ENCODE data around the gene FHL1. TPM values are rescaled to one million over a fixed set of nuclear protein-coding genes. Genes with fewer than 3 reads are reported as not detected.

The FHL1 gene
- total and polyA plus RNA-seq, 12 donors, result 367 to 3,919 (median 2,586) TPM

DNA sequence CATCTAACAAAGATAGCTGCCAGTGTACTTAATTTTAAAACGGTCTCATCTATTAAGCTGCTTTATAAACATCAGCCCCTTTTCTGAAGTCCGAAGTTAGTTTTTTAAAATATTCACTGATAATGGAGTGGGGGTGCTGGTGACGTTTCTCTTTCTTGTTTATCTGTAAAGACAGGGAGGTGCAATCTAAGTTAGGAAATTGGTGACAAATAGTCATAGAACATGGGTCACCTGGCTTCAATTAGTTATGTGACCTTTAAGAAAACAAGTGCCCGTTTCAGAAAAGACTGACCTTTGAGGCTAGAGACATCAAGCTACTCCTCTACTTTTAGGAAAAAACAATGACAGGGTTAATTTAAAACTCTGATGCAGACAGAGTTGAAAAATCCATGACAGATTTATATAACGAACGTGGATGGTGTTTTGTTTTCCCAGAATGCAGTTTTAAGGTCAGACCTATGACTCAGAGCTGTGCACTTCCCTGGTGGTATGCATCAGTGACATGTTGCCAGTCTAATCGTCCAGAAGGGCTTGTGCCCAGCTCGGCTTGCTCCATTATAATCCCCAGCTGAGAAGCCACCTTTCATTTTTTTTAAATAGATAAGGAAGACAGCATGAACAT lies 38.2 kb downstream of the FHL1 start:
- H3K9me3 ChIP-seq, result no peaks in the 10 kb centered on the region
- H3K36me3 ChIP-seq, result no peaks in the 10 kb centered on the region
- no peak for DNase-seq
- intact Hi-C loops (cut with DNase I), result no loop called here
- 9 to 11% methylated on average over 8 of the region's 8 CpGs for WGBS, 2 donors
- TF ChIP-seq, protein P1, sequence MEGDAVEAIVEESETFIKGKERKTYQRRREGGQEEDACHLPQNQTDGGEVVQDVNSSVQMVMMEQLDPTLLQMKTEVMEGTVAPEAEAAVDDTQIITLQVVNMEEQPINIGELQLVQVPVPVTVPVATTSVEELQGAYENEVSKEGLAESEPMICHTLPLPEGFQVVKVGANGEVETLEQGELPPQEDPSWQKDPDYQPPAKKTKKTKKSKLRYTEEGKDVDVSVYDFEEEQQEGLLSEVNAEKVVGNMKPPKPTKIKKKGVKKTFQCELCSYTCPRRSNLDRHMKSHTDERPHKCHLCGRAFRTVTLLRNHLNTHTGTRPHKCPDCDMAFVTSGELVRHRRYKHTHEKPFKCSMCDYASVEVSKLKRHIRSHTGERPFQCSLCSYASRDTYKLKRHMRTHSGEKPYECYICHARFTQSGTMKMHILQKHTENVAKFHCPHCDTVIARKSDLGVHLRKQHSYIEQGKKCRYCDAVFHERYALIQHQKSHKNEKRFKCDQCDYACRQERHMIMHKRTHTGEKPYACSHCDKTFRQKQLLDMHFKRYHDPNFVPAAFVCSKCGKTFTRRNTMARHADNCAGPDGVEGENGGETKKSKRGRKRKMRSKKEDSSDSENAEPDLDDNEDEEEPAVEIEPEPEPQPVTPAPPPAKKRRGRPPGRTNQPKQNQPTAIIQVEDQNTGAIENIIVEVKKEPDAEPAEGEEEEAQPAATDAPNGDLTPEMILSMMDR (IDR thresholded peaks at IDR 0.05), result no peak
- peak in 7 of 8 donors; percentile 57 to 92 (median 86) for ATAC-seq
- H3K4me1 ChIP-seq, result peaks cover 4 to 93% (median 39%) of the 10 kb centered on the region in 9 donors
- H3K27me3 ChIP-seq, result peaks cover 0 to 34% (median 0%) of the 10 kb centered on the region in 7 donors
- H3K4me3 ChIP-seq, result peak overlapping the region in 3 of 10 donors; percentile 5 to 8 (median 7)
- peak overlapping the region; percentile 57 to 85 (median 78) for H3K27ac ChIP-seq

DNA sequence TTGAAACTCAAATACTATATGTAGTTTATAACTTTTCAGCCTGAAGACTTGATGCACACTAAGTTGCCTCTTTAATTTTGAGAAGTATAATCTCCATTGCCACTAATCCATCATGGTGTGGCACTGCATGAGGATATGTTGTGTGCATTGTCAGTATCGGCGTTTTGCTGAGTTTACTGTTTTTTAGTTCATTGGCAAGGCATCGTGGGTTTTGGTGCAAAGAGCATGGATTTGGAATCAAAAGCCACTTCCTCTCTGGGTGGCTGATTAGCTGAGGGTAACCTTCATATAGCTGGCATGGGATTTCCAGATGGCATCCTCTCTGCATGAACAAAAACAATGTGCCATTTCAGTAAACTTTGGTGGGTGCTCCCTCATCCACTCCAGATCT lies 38.7 kb downstream of the FHL1 start:
- peaks cover 0 to 34% (median 0%) of the 10 kb centered on the region in 7 donors for H3K27me3 ChIP-seq
- TF ChIP-seq, protein P1 (IDR thresholded peaks at IDR 0.05), result no peak
- no peaks in the 10 kb centered on the region for H3K36me3 ChIP-seq
- no peaks in the 10 kb centered on the region for H3K9me3 ChIP-seq
- DNase-seq, result no peak
- H3K4me1 ChIP-seq, result peaks cover 4 to 94% (median 44%) of the 10 kb centered on the region in 9 donors
- 34 to 52% methylated on average over 3 of the region's 3 CpGs for WGBS, 2 donors
- intact Hi-C loops (cut with DNase I), result no loop called here
- H3K27ac ChIP-seq, result peak overlapping the region; percentile 50 to 85 (median 72)
- no peak for ATAC-seq
- H3K4me3 ChIP-seq, result no peak overlapping the region

DNA sequence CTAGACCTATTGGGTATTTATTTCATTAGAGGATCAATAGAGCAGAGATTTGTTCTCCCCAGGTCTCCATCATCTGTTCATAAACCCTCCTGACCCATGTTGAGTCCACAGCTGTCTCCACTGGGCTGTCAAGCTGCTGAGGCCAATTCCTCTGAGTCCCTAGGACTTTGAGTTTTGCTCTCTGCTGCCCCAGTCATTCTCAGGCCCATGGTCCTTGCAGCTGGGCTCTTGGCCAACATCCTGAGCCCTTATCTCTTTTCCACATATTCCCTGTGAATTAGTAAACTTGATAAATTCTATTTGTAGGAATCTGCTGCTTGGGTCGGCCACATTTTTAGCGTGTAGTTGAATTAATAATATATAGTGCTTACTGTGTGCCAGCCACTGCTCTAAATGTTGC lies 41.9 kb downstream of the FHL1 start:
- peaks cover 6 to 94% (median 67%) of the 10 kb centered on the region in 9 donors for H3K4me1 ChIP-seq
- intact Hi-C loops (cut with DNase I), result no loop called here
- peak in 1 of 2 donors; percentile 41 for DNase-seq
- H3K27me3 ChIP-seq, result peaks cover 0 to 19% (median 0%) of the 10 kb centered on the region in 7 donors
- TF ChIP-seq, protein P1 (IDR thresholded peaks at IDR 0.05), result peak in 3 of 9 donors; percentile 9 to 32 (median 19)
- peak overlapping the region; percentile 2 to 92 (median 76) for H3K27ac ChIP-seq
- WGBS, 2 donors, result 9 to 16% methylated on average over 2 of the region's 2 CpGs
- H3K9me3 ChIP-seq, result no peaks in the 10 kb centered on the region
- H3K36me3 ChIP-seq, result no peaks in the 10 kb centered on the region
- ATAC-seq, result peak in 6 of 8 donors; percentile 11 to 74 (median 36)
- H3K4me3 ChIP-seq, result no peak overlapping the region

DNA sequence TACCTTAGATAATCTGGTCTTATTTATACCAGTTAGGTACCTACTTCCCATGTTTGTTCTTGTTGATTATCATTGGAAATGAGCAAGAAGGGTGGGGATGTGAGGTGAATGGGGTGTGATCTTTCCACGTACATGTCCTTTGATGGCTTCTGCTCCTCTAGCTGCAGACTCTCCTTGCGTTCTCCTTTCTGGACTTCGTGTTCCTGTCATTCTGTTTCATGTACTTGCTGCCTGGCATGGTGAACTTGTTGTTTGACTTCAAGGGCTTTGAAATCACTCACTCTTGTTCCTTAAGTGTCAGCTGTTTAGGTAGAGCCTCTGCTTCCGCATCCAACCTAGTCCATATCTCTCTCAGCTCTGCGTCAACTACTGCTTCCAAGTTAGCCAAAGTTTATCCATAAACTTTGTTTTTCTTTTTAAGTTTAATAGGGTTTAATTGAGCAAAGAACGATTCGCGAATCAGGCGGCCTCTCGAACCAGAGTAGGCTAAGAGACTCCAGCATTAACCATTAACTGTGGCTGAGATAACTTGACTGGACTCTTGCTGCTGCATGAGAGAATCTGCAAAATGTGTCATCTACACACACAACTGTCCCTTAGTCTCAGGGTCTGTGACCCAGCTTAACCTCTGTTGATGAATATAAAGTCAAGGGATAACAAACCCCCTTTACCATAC lies 42.8 kb downstream of the FHL1 start:
- H3K4me1 ChIP-seq, result peaks cover 6 to 94% (median 58%) of the 10 kb centered on the region in 9 donors

More for the DNA sequence above, 42.8 kb downstream of the FHL1 start:
- intact Hi-C loops (cut with DNase I), result no loop called here
- no peak for DNase-seq
- TF ChIP-seq, protein P1 (IDR thresholded peaks at IDR 0.05), result no peak
- H3K9me3 ChIP-seq, result no peaks in the 10 kb centered on the region
- peaks cover 0 to 16% (median 0%) of the 10 kb centered on the region in 7 donors for H3K27me3 ChIP-seq
- no peaks in the 10 kb centered on the region for H3K36me3 ChIP-seq
- peak in 3 of 8 donors; percentile 6 to 43 (median 9) for ATAC-seq
- peak overlapping the region; percentile 3 to 92 (median 76) for H3K27ac ChIP-seq
- no peak overlapping the region for H3K4me3 ChIP-seq
- WGBS, 2 donors, result 76 to 78% methylated on average over 10 of the region's 10 CpGs

All from heart right ventricle (tissue), 16 donors.